ENCODE data around the gene FOXJ1. TPM values are rescaled to one million over a fixed set of nuclear protein-coding genes. Genes with fewer than 3 reads are reported as not detected.
A peak's percentile ranks its signal among the peaks of the same experiment; 100 is the strongest.

Gene FOXJ1
- polyA plus RNA-seq, 2 of the 4 experiments (the other 2 are of a cell fraction): 0.09 to 0.50 TPM

DNA sequence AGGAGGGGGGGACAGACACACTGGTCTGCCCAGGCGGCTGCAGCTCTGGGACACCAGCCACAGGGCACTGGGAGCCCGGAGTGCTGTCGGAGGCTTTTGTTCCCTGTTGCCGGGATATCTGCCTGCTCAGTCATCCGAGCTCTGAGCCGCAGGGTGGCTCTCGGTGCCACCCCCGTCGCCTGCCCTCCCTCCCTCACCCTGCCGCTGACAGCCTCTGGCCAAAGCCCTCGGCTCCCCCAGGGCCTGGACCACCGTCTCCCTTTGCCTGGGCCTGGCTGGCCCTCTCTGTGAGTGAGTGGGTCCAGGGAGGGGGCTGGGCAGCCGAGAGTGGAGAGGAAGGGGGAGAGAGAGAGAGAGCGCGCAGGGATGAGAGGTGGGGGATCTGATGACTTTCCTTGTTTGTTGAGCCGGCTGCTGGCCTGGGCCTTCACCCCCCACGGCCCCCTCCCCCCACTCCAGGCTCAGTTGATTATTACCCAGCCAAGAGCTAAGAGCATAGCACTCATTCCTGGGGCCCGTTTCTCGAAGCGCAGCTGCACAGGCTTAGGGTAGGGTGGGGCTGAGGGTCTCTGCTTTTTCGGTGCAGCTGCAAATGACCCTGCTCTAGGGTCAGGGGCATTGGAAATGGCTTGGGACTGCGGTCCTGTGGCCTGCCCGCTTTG is 2.7 kb downstream of the FOXJ1 start:
- peak; percentile 54 to 66 for DNase-seq (ENCODE audit: low read depth in 1 of 2, low spot score in 1 of 2)
- POLR2A ChIA-PET: interaction anchor here (0.5 to 0.6 kb wide), 3 partner anchors 60 to 194 kb away, joined by 3 to 4 read pairs (median 4); no protein-coding TSS in a partner anchor
- no peak for TF ChIP-seq NFE2L2 (conservative IDR thresholded peaks at IDR 0.05; ENCODE audit: low read length)
- TF ChIP-seq ZNF302 (CRISPR knock-in tag; IDR thresholded peaks at IDR 0.05): no peak
- TF ChIP-seq BHLHE40 (IDR thresholded peaks at IDR 0.05; ENCODE audit: low read depth, low read length): no peak
- TF ChIP-seq TFCP2L1 (CRISPR knock-in tag; IDR thresholded peaks at IDR 0.05): no peak
- TF ChIP-seq JUN (IDR thresholded peaks at IDR 0.05): 0 out of 5 replicates have a peak, but pooled peaks of 1 of the 2 experiments have one; percentile 7
- no peak for TF ChIP-seq RAD21 (conservative IDR thresholded peaks at IDR 0.05 in 1 of 2, IDR thresholded peaks at IDR 0.05 in 1 of 2)
- TF ChIP-seq EP300 (IDR thresholded peaks at IDR 0.05): no peak
- peak; percentile 41 to 46 for ATAC-seq
- WGBS (ENCODE audit: missing lambda C conversion rate): 24% methylated on average over 18 of the region's 23 CpGs
- Histone ChIP-seq H3K4me2 (peak overlapping the region; percentile 88), H3K27ac (peak overlapping the region; percentile 76 to 84), H3K4me1 (peaks cover 38% of the 10 kb centered on the region), H3K4me3 (no peak overlapping the region), H3K9me3 (no peaks in the 10 kb centered on the region)
- CTCF ChIA-PET: interaction anchor here (0.5 to 38.7 kb wide), 6 partner anchors 17 to 166 kb away, joined by 3 to 755 read pairs (median 4); no protein-coding TSS in a partner anchor
- FAIRE-seq: no peak

DNA sequence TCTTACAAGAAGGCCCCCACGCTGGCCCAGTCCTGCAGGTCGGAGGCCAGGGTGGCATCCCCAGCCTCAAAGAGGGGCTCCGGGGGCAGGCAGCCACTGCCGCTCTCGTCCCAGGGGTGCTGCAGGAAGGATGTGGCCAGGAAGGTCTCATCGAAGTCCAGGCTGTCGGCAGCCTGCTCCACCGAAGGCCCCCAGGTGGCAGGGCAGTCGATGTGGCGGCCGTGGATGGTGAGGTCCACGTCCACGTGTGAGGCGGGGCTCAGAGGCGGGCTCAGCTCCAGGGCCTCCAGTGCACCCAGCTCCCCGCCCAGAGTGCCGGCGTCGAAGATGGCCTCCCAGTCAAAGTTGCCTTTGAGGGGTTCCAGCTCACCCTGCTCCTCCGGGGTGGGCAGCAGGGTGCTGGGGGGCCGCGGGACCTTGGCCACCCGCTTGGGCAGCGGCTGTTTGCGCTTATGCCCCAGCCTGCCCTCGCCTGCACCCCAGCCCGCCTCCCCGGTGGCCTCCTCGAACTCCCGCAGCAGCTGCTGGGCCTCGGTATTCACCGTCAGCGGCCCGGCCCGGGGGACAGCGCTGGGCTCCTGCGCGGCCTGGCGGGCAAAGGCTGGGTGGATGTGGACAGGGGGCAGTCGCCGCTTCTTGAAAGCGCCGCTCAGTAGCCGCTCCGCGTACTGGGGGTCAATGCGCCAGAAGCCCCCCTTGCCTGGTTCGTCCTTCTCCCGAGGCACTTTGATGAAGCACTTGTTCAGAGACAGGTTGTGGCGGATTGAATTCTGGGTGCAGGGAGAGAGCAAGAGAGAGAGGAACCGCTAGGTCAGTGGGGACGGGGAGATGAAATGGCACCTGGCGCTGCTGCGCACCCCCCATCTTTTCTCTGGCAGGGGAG is 3.5 kb downstream of the FOXJ1 start:
- Histone ChIP-seq H3K4me2 (peak overlapping the region; percentile 88), H3K9me3 (no peaks in the 10 kb centered on the region), H3K4me3 (no peak overlapping the region), H3K27ac (peak overlapping the region; percentile 76 to 84), H3K4me1 (peaks cover 44% of the 10 kb centered on the region)
- TF ChIP-seq CHD4 (IDR thresholded peaks at IDR 0.05; ENCODE audit: borderline replicate concordance): no peak
- no peak for TF ChIP-seq ELK1 (IDR thresholded peaks at IDR 0.05; ENCODE audit: low read depth, low read length)
- TF ChIP-seq, protein P1, sequence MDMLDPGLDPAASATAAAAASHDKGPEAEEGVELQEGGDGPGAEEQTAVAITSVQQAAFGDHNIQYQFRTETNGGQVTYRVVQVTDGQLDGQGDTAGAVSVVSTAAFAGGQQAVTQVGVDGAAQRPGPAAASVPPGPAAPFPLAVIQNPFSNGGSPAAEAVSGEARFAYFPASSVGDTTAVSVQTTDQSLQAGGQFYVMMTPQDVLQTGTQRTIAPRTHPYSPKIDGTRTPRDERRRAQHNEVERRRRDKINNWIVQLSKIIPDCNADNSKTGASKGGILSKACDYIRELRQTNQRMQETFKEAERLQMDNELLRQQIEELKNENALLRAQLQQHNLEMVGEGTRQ (IDR thresholded peaks at IDR 0.05): no peak
- no peak for TF ChIP-seq ZFP36 (IDR thresholded peaks at IDR 0.05; ENCODE audit: borderline replicate concordance, partially characterized antibody)
- no peak for TF ChIP-seq FOSB (CRISPR knock-in tag; IDR thresholded peaks at IDR 0.05)
- TF ChIP-seq CBX2 (IDR thresholded peaks at IDR 0.05; ENCODE audit: borderline replicate concordance, low read depth): no peak
- no peak for TF ChIP-seq EHMT2 (IDR thresholded peaks at IDR 0.05; ENCODE audit: low read depth)
- TF ChIP-seq NR3C1 (IDR thresholded peaks at IDR 0.05): no peak
- TF ChIP-seq NPAS2 (CRISPR knock-in tag; IDR thresholded peaks at IDR 0.05; ENCODE audit: borderline replicate concordance): no peak
- TF ChIP-seq TFCP2L1 (CRISPR knock-in tag; IDR thresholded peaks at IDR 0.05): no peak
- no peak for TF ChIP-seq POLR2A (IDR thresholded peaks at IDR 0.05; ENCODE audit: low read length)
- no peak for TF ChIP-seq SREBF2 (IDR thresholded peaks at IDR 0.05)
- WGBS (ENCODE audit: missing lambda C conversion rate): 93% methylated on average over 46 of the region's 54 CpGs
- FAIRE-seq: no peak
- DNase-seq (ENCODE audit: low read depth in 1 of 2, low spot score in 1 of 2): no peak
- ChIA-PET CTCF (interaction anchor here (1.1 to 38.7 kb wide), 5 partner anchors 14 to 149 kb away, joined by 3 to 755 read pairs (median 5); no protein-coding TSS in a partner anchor), POLR2A (no interaction called here)
- ATAC-seq: no peak

GRCh38 chr17:76137001-76137350 is 4.1 kb downstream of the FOXJ1 start:
- CTCF ChIA-PET: interaction anchor here (1.7 to 38.7 kb wide), 4 partner anchors 14 to 139 kb away, joined by 5 to 755 read pairs (median 24); no protein-coding TSS in a partner anchor
- Histone ChIP-seq H3K27ac (peak overlapping the region in 1 of 2 experiments; percentile 84; a peak in 3 of 6 replicates), H3K4me1 (peaks cover 49% of the 10 kb centered on the region), H3K4me2 (no peak overlapping the region), H3K9me3 (no peaks in the 10 kb centered on the region), H3K4me3 (no peak overlapping the region)
- TF ChIP-seq, protein P2, sequence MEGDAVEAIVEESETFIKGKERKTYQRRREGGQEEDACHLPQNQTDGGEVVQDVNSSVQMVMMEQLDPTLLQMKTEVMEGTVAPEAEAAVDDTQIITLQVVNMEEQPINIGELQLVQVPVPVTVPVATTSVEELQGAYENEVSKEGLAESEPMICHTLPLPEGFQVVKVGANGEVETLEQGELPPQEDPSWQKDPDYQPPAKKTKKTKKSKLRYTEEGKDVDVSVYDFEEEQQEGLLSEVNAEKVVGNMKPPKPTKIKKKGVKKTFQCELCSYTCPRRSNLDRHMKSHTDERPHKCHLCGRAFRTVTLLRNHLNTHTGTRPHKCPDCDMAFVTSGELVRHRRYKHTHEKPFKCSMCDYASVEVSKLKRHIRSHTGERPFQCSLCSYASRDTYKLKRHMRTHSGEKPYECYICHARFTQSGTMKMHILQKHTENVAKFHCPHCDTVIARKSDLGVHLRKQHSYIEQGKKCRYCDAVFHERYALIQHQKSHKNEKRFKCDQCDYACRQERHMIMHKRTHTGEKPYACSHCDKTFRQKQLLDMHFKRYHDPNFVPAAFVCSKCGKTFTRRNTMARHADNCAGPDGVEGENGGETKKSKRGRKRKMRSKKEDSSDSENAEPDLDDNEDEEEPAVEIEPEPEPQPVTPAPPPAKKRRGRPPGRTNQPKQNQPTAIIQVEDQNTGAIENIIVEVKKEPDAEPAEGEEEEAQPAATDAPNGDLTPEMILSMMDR (IDR thresholded peaks at IDR 0.05): no peak
- TF ChIP-seq NR3C1 (IDR thresholded peaks at IDR 0.05) (no peak), MAZ (IDR thresholded peaks at IDR 0.05; ENCODE audit: borderline replicate concordance, low read depth, low read length) (no peak), MYC (IDR thresholded peaks at IDR 0.05; ENCODE audit: borderline replicate concordance, low read length) (no peak), NFE2L2 (conservative IDR thresholded peaks at IDR 0.05; ENCODE audit: low read length) (no peak), TP53 (CRISPR knock-in tag; IDR thresholded peaks at IDR 0.05) (no peak)
- TF ChIP-seq, protein P3, sequence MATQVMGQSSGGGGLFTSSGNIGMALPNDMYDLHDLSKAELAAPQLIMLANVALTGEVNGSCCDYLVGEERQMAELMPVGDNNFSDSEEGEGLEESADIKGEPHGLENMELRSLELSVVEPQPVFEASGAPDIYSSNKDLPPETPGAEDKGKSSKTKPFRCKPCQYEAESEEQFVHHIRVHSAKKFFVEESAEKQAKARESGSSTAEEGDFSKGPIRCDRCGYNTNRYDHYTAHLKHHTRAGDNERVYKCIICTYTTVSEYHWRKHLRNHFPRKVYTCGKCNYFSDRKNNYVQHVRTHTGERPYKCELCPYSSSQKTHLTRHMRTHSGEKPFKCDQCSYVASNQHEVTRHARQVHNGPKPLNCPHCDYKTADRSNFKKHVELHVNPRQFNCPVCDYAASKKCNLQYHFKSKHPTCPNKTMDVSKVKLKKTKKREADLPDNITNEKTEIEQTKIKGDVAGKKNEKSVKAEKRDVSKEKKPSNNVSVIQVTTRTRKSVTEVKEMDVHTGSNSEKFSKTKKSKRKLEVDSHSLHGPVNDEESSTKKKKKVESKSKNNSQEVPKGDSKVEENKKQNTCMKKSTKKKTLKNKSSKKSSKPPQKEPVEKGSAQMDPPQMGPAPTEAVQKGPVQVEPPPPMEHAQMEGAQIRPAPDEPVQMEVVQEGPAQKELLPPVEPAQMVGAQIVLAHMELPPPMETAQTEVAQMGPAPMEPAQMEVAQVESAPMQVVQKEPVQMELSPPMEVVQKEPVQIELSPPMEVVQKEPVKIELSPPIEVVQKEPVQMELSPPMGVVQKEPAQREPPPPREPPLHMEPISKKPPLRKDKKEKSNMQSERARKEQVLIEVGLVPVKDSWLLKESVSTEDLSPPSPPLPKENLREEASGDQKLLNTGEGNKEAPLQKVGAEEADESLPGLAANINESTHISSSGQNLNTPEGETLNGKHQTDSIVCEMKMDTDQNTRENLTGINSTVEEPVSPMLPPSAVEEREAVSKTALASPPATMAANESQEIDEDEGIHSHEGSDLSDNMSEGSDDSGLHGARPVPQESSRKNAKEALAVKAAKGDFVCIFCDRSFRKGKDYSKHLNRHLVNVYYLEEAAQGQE (IDR thresholded peaks at IDR 0.05): no peak
- no peak for ATAC-seq
- POLR2A ChIA-PET: no interaction called here
- 80% methylated on average over 7 of the region's 7 CpGs for whole genome bisulfite sequencing (ENCODE audit: missing lambda C conversion rate)
- DNase-seq (ENCODE audit: low read depth in 1 of 2, low spot score in 1 of 2): no peak
- no peak for FAIRE-seq
